Ishikawa (cell line): ENCODE measurements around the gene RPS5.

Experiments
- CEBPB ChIP-seq: IDR thresholded peaks from 2 replicates; pipeline ENCODE4 v1.6.1; 2012
- CREB1 ChIP-seq: IDR thresholded peaks from 2 replicates; pipeline ENCODE4 v1.6.1; 2012; ENCODE audit warnings: low read depth
- EGR1 ChIP-seq: IDR thresholded peaks from 2 replicates; pipeline ENCODE4 v1.6.1; 2012
- EP300 ChIP-seq: IDR thresholded peaks from 2 replicates; pipeline ENCODE4 v1.6.1; 2012; ENCODE audit warnings: borderline replicate concordance
- FOXM1 ChIP-seq: IDR thresholded peaks from 2 replicates; pipeline ENCODE4 v1.6.1; 2012; ENCODE audit warnings: low read depth, borderline replicate concordance
- MAX ChIP-seq: IDR thresholded peaks from 2 replicates; pipeline ENCODE4 v1.6.1; 2012
- NFIC ChIP-seq: IDR thresholded peaks from 2 replicates; pipeline ENCODE4 v1.6.1; 2012
- RAD21 ChIP-seq: IDR thresholded peaks from 2 replicates; pipeline ENCODE4 v1.6.1; 2012; ENCODE audit warnings: low read depth
- REST ChIP-seq: IDR thresholded peaks from 2 replicates; pipeline ENCODE4 v1.6.1; 2012; ENCODE audit warnings: low read depth, mild to moderate bottlenecking
- TAF1 ChIP-seq: IDR thresholded peaks from 2 replicates; pipeline ENCODE4 v1.6.1; 2012; ENCODE audit warnings: low read depth, mild to moderate bottlenecking
- TCF12 ChIP-seq: IDR thresholded peaks from 2 replicates; pipeline ENCODE4 v1.6.1; 2012; ENCODE audit warnings: low read depth
- TEAD4 ChIP-seq: IDR thresholded peaks from 2 replicates; pipeline ENCODE4 v1.6.1; 2012
- USF1 ChIP-seq: IDR thresholded peaks from 2 replicates; pipeline ENCODE4 v1.6.1; 2012
- YY1 ChIP-seq: IDR thresholded peaks from 2 replicates; pipeline ENCODE4 v1.6.1; 2012; ENCODE audit warnings: low read depth
- ZBTB7A ChIP-seq: IDR thresholded peaks from 2 replicates; pipeline ENCODE4 v1.6.1; 2012; ENCODE audit warnings: low read depth

Gene RPS5

GRCh38 chr19:58350871-58351557 lies 36.1 kb upstream of the RPS5 start:
- no peak for TF ChIP-seq RAD21
- TF ChIP-seq ZBTB7A, result no peak

GRCh38 chr19:58351558-58351878 lies 35.6 kb upstream of the RPS5 start:
- TF ChIP-seq USF1 (no peak), TEAD4 (no peak), FOXM1 (no peak), CEBPB (no peak), ZBTB7A (no peak), EP300 (no peak), TCF12 (no peak), REST (no peak), TAF1 (no peak), YY1 (no peak), NFIC (no peak), RAD21 (no peak), MAX (no peak)

- TF ChIP-seq EP300, result no peak
- TF ChIP-seq USF1, result no peak
- TF ChIP-seq RAD21, result no peak
- no peak for TF ChIP-seq CREB1
- TF ChIP-seq FOXM1, result no peak
- TF ChIP-seq ZBTB7A, result no peak
- TF ChIP-seq TCF12, result no peak
- TF ChIP-seq MAX, result no peak
- TF ChIP-seq TAF1, result no peak
- TF ChIP-seq REST, result no peak
- no peak for TF ChIP-seq NFIC
- no peak for TF ChIP-seq EGR1
- no peak for TF ChIP-seq TEAD4
- TF ChIP-seq CEBPB, result no peak
- no peak for TF ChIP-seq YY1
These were observed 34.9 kb upstream of the RPS5 start for GRCh38 chr19:58351990-58352755.

GRCh38 chr19:58352760-58353671 lies 34.1 kb upstream of the RPS5 start, which contains the start of gene A1BG:
Gene A1BG (minus strand): TSS chr19:58353492. CDS start chr19:58353437, 55 bp downstream.
- TF ChIP-seq NFIC, result no peak
- TF ChIP-seq CREB1, result no peak
- no peak for TF ChIP-seq REST
- TF ChIP-seq YY1, result no peak
